ENCODE data around the gene RGS12.

Gene RGS12

DNA sequence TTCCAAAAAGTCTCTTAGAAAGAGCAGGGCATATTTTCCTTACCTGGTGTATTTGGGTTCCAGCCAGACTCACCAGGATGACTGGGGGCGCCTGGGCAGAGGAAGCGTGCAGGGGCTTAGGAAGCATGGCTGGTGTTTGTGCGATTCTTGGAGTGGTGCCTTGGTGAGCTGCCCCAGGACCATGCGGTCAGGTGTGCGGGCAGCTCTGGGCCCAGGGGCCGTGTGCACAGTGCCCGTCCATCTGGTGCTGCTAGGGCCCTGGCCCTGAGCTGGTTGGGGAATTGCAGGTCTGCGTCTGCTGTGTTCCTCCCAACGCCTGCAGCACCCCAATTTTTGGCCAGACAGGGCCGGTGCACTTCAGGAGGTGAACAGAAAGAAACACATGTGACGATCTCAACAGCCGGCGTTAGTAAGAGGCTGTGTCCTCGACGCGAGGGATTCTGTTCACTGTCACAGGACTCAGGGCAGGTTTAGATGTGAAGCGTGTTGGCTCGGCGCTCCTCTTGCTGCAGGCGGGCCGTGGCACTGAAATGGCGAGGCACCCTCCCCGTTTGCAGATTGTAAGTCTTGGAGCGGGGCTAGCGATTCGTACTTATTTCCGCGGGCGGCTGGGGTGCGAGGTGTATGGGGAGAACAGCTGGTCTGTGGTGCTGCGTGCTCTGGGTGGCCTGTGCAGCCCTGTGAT, 15.2 kb downstream of the RGS12 start:
- DNase-seq (ENCODE audit: low read depth, low spot score): no peak

- no peak for DNase-seq (ENCODE audit: low read depth, low spot score)
Observed at GRCh38 chr4:3308691-3309090, 15.9 kb downstream of the RGS12 start.

- DNase-seq (ENCODE audit: low read depth, low spot score): no peak
Observed at GRCh38 chr4:3310301-3311094, 17.7 kb downstream of the RGS12 start.

GRCh38 chr4:3311095-3311372, 18.2 kb downstream of the RGS12 start:
- no peak for DNase-seq (ENCODE audit: low read depth, low spot score)

DNA sequence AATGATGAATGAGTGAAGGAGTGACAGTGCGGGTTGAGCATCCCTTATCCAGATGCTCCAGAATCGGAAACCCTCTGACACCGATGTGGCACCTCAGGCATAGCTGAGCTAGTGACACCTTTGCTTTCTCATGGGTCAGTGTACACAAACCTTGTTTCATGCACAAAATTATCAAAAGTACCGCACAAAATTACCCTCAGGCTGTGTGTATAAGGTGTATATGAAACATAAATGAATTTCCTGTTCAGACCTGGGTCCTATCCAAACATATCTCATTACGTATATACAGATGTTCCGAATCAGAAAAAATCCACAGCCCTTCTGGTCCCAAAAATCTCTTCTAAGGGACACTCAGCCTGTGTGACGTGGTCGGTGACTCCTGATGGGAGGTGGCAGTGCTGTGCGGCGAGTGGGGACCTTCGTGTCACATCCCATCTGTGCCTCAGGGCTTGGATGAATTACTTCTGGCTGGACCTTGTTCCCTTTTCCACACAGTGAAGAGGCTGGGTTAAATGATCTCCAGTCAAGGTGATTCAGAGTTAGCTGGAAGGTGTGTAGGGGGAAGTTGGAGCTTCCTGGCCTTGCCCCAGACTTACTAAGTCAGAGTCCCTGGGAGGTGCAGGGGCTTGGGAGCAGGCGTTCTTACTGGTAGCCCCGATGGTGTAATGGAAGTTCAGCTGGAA, 18.8 kb downstream of the RGS12 start:
- no peak for DNase-seq (ENCODE audit: low read depth, low spot score)

- no peak for DNase-seq (ENCODE audit: low read depth, low spot score)
Observed at GRCh38 chr4:3312362-3312761, 19.5 kb downstream of the RGS12 start.

- no peak for DNase-seq (ENCODE audit: low read depth, low spot score)
Observed at GRCh38 chr4:3313139-3313538, 20.3 kb downstream of the RGS12 start.

GRCh38 chr4:3313556-3314228, 20.9 kb downstream of the RGS12 start:
- no peak for DNase-seq (ENCODE audit: low read depth, low spot score)

DNA sequence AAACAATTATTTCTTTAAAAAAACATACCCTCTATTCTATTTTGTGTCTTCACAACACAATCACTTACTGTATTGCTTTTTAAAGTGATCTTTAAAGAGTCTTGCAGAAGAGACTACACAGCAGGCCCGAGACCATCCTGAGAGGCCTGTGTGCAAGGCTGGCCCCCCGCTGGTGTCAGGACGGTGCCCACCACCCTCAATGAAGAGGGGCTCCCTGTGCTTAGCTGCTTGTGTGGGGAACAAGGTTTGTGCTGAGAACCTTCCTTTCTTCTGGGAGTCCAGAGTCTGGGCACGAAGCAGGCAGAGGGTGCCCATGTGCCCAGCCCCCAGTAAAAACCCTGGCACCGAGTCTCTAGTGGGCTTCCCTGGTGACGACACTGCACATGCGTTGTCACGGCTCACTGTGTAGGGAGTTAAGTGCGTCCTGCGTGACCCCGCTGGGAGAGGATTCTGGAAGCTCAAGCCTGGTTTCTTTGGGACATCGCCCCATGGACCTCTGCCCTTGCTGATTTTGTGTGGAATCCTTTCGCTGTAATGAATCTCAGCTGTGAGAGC, 22.0 kb downstream of the RGS12 start:
- DNase-seq (ENCODE audit: low read depth, low spot score): no peak

- no peak for DNase-seq (ENCODE audit: low read depth, low spot score)
Observed at GRCh38 chr4:3315566-3315965, 22.7 kb downstream of the RGS12 start.

- DNase-seq (ENCODE audit: low read depth, low spot score): no peak
Observed at GRCh38 chr4:3316146-3316545, 23.3 kb downstream of the RGS12 start.

DNA sequence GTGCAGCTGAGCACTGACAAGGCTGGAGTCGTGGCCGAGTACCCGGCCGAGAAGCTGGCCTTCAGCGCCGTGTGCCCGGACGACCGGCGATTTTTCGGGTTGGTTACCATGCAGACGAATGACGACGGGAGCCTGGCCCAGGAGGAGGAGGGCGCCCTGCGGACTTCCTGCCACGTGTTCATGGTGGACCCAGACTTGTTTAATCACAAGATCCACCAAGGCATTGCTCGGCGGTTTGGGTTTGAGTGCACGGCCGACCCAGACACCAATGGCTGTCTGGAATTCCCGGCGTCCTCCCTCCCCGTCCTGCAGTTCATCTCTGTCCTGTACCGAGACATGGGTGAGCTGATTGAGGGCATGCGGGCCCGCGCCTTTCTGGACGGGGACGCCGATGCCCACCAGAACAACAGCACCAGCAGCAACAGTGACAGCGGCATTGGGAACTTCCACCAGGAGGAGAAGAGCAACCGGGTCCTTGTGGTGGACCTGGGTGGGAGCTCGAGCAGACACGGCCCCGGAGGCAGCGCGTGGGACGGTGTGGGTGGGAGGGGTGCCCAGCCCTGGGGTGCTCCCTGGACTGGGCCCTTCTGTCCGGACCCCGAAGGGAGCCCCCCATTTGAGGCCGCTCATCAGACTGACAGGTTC, 24.3 kb downstream of the RGS12 start:
- DNase-seq (ENCODE audit: low read depth, low spot score): no peak

DNA sequence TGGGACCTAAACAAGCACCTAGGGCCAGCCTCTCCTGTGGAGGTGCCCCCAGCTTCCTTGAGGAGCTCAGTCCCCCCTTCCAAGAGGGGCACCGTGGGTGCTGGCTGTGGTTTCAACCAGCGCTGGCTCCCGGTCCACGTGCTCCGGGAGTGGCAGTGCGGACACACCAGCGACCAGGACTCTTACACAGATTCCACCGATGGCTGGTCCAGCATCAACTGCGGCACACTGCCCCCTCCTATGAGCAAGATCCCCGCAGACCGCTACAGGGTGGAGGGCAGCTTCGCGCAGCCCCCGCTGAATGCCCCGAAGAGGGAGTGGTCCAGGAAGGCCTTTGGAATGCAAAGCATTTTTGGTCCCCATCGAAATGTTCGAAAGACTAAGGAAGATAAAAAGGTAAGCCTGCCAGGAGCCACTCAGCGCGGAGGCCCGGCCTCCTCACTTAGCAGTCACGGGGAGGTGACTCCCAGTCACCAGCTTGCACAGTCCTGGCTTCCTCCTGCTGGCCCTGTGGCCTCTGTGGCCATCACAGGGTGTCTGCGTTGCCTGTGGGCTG, 24.9 kb downstream of the RGS12 start:
- no peak for DNase-seq (ENCODE audit: low read depth, low spot score)

GRCh38 chr4:3318561-3319021, 25.8 kb downstream of the RGS12 start:
- no peak for DNase-seq (ENCODE audit: low read depth, low spot score)

GRCh38 chr4:3320361-3321023, 27.7 kb downstream of the RGS12 start:
- DNase-seq (ENCODE audit: low read depth, low spot score): no peak

GRCh38 chr4:3321295-3321889, 28.6 kb downstream of the RGS12 start:
- no peak for DNase-seq (ENCODE audit: low read depth, low spot score)

GRCh38 chr4:3322059-3322550, 29.3 kb downstream of the RGS12 start:
- DNase-seq (ENCODE audit: low read depth, low spot score): no peak

GRCh38 chr4:3323071-3323481, 30.3 kb downstream of the RGS12 start:
- DNase-seq (ENCODE audit: low read depth, low spot score): no peak

GRCh38 chr4:3324093-3324815, 31.4 kb downstream of the RGS12 start:
- DNase-seq (ENCODE audit: low read depth, low spot score): no peak
